ENCODE results near the gene CYBA. TPM values are rescaled to one million over a fixed set of nuclear protein-coding genes. Genes with fewer than 3 reads are reported as not detected.

Gene CYBA
- total and polyA plus RNA-seq, 9 of the 15 experiments (the other 6 are each of a cell fraction or from before 2014, with no cell fraction given), result 0.34 to 683 (median 93.0) TPM

DNA sequence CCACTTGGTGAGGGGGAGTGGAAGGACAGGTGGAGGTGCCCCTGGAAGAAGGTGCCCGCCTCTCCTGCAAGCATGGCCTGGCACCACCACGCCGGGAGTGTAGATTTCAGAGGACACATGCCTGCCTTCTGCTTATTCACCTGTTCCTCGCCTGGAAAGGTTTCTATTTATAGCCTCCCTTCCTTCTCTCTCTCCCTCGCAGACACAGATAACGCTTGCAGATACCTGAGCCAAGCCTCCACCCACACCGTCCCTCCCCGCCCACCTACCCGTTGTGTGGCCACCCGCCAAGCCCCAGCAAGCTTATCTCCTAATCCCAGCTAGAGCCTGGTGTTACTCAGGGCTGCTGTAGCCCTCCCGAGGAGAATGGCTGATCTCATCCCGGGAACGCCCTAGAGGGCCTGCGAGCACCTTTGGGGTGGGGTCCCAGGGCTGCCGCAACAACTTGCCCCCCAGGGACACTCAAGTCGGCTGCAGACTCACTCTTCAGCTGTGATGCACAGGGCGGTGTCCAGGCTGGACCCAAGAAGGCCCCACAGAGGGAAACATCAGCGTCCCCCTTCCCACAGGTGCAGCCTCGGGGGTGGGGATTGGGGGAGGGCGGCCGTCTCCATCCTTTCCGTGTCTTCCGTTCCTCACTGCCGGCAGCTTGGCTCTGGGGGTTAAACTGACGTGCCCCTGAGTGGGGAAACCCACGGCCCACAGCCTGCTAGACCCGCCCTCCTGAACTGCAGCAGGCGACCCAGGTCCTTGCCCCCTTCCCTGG lies 37.3 kb upstream of the CYBA start (continued):
- TF ChIP-seq, protein P1, sequence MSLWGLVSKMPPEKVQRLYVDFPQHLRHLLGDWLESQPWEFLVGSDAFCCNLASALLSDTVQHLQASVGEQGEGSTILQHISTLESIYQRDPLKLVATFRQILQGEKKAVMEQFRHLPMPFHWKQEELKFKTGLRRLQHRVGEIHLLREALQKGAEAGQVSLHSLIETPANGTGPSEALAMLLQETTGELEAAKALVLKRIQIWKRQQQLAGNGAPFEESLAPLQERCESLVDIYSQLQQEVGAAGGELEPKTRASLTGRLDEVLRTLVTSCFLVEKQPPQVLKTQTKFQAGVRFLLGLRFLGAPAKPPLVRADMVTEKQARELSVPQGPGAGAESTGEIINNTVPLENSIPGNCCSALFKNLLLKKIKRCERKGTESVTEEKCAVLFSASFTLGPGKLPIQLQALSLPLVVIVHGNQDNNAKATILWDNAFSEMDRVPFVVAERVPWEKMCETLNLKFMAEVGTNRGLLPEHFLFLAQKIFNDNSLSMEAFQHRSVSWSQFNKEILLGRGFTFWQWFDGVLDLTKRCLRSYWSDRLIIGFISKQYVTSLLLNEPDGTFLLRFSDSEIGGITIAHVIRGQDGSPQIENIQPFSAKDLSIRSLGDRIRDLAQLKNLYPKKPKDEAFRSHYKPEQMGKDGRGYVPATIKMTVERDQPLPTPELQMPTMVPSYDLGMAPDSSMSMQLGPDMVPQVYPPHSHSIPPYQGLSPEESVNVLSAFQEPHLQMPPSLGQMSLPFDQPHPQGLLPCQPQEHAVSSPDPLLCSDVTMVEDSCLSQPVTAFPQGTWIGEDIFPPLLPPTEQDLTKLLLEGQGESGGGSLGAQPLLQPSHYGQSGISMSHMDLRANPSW (CRISPR knock-in tag; IDR thresholded peaks at IDR 0.05), result no peak
- TF ChIP-seq ZNF311 (CRISPR knock-in tag; IDR thresholded peaks at IDR 0.05) (no peak), ELF4 (CRISPR knock-in tag; IDR thresholded peaks at IDR 0.05) (0 out of 2 replicates have a peak, but pooled peaks have one; percentile 4), ZKSCAN1 (IDR thresholded peaks at IDR 0.05; ENCODE audit: low read depth, low read length) (no peak), NFE2L1 (tag; IDR thresholded peaks at IDR 0.05; ENCODE audit: borderline replicate concordance, low read depth) (no peak), PURB (CRISPR knock-in tag; IDR thresholded peaks at IDR 0.05; ENCODE audit: low read depth) (no peak), EP400 (IDR thresholded peaks at IDR 0.05) (peak; percentile 75; the same call in 1 of the 2 replicates), PCBP2 (IDR thresholded peaks at IDR 0.05; ENCODE audit: low read depth, low read length, poor library complexity, severe bottlenecking) (no peak), NFXL1 (CRISPR knock-in tag; IDR thresholded peaks at IDR 0.05) (no peak), RBM25 (IDR thresholded peaks at IDR 0.05; ENCODE audit: low read depth, low read length, severe bottlenecking) (no peak), RNF2 (IDR thresholded peaks at IDR 0.05) (peak; percentile 91), GATAD2B (IDR thresholded peaks at IDR 0.05; ENCODE audit: borderline replicate concordance) (peak; percentile 98), PTBP1 (IDR thresholded peaks at IDR 0.05; ENCODE audit: low read depth, low read length) (0 out of 2 replicates have a peak, but pooled peaks have one; percentile 3), XRCC3 (IDR thresholded peaks at IDR 0.05) (no peak), ZNF699 (CRISPR knock-in tag; IDR thresholded peaks at IDR 0.05; ENCODE audit: insufficient replicate concordance) (no peak), ZC3H8 (IDR thresholded peaks at IDR 0.05) (no peak), ZNF436 (CRISPR knock-in tag; IDR thresholded peaks at IDR 0.05) (no peak), TAF7 (tag; IDR thresholded peaks at IDR 0.05) (no peak), DACH1 (IDR thresholded peaks at IDR 0.05; ENCODE audit: partially characterized antibody) (peak; percentile 63), ZNF197 (CRISPR knock-in tag; IDR thresholded peaks at IDR 0.05; ENCODE audit: low read depth) (no peak), NBN (IDR thresholded peaks at IDR 0.05; ENCODE audit: low read depth) (peak; percentile 87), MYNN (IDR thresholded peaks at IDR 0.05) (peak; percentile 96), MYNN (CRISPR knock-in tag; IDR thresholded peaks at IDR 0.05) (no peak), POLR3G (IDR thresholded peaks at IDR 0.05; ENCODE audit: extremely low read depth, insufficient read length, insufficient replicate concordance) (no peak), MAZ (CRISPR knock-in tag; conservative IDR thresholded peaks at IDR 0.05 in 1 of 2, IDR thresholded peaks at IDR 0.05 in 1 of 2) (peak; percentile 63 to 77; a peak in 2 of 4 replicates), MAFF (IDR thresholded peaks at IDR 0.05; ENCODE audit: low read length) (no peak)
- TF ChIP-seq, protein P2, sequence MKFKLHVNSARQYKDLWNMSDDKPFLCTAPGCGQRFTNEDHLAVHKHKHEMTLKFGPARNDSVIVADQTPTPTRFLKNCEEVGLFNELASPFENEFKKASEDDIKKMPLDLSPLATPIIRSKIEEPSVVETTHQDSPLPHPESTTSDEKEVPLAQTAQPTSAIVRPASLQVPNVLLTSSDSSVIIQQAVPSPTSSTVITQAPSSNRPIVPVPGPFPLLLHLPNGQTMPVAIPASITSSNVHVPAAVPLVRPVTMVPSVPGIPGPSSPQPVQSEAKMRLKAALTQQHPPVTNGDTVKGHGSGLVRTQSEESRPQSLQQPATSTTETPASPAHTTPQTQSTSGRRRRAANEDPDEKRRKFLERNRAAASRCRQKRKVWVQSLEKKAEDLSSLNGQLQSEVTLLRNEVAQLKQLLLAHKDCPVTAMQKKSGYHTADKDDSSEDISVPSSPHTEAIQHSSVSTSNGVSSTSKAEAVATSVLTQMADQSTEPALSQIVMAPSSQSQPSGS (CRISPR knock-in tag; IDR thresholded peaks at IDR 0.05), result no peak
- TF ChIP-seq, protein P3, sequence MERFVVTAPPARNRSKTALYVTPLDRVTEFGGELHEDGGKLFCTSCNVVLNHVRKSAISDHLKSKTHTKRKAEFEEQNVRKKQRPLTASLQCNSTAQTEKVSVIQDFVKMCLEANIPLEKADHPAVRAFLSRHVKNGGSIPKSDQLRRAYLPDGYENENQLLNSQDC (CRISPR knock-in tag; IDR thresholded peaks at IDR 0.05), result no peak
